HG03354 (cell line): ENCODE results near the gene LATS1.
"Not testable (repeated sequence)": the region's sequence is repeated elsewhere in the genome, so short reads cannot be mapped to it uniquely, and the experiment has no call there.

Experiments used
- ATAC-seq: cut with Tn5 transposase; IDR thresholded peaks from one replicate; pipeline ENCODE4 v1.9.1; 2021; ENCODE audit warnings: mild to moderate bottlenecking; ENCODE audit not compliant: unreplicated experiment, poor library complexity, severe bottlenecking

LATS1 gene

DNA sequence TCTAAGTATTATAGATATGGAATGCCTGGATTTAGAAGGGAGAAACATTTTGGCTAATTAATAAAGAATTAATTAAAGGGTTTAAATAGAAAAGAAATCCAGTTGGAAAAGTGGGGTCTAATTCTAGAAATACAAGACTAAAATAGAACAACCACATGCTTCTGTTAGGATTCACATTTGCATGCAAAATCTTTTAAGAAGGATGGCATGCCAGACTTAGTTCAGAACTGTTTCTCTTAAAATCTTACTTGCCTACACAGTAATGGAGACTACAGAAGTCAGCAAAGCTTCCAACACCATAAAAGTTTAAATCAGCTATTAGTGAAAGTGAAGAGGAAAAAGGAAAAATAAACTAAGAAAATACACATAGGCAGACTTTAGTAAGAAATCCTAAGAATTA, 36.7 kb downstream of the LATS1 start:
- ATAC-seq = no peak

DNA sequence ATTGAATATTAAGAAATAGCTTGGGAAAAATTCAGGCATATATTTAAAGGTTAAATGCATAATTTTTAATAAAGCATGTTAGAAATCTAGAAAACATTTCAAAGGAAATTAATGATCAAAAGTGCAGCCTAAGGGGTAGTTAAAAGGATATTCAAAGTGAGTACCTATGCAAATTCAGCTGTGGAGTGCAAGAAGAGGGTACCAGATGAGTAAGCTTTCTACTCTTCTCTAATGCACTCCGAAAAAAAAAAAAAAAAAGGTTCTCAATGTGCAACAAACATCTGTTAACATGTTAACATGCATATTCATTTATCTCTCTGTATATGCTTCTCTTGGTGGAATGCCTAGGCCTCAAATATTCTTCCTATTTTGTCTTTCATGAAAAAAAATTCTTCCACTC, 37.4 kb downstream of the LATS1 start:
- ATAC-seq = peak; percentile 57

DNA sequence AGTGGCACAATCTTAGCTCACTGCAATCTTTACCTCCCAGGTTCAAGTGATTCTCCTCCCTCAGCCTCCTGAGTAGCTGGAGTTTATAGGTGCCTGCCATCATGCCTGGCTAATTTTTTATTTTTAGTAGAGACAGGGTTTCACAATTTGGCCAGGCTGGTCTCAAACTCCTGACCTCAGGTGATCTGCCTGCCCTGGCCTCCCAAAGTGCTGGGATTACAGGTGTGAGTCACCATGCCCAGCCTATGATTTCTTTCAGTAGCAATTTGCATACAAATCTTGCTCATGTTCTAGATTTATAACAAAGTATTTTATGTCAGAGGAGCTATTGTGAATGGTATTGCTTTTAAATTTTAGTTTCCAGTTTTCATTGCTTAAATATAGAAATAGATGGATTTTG, 45.6 kb downstream of the LATS1 start:
- ATAC-seq = not testable (repeated sequence)

DNA sequence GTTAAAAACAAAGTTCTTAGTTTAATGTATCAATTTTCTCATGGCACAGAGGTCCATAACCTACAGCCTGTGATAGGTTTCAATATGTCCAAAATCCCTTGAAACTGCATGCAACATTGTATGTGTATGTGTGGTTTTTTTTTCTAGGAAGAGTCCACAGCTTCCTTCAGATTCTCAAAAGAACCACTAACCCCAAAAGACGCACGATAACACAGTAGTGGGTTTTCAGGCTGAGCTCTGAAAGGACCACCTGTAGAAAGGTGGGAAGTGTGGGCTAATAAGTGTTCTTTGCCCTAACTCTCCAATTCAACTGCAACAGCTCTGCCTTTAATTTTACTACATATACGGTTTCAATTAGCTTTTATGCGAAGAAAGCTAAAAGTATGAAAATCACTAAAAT, 57.9 kb downstream of the LATS1 start:
- no peak for ATAC-seq

DNA sequence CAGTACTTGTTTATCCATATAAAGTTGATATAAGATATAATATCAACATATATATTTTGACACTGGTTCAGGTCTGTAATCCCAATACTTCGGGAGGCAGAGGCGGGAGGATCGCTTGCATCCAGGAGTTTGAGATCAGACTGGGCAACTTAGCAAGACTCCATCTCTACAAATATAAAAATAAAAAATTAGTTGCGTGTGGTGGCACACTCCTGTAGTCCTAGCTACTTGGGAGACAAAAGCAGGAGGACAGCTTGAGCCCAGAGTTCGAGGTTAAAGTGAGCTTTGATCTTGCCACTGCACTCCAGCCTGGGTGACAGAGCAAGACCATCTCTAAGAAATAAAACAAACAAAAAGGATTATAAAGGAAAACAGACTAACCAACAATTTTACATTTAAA, 60.5 kb downstream of the LATS1 start:
- ATAC-seq = no peak

DNA sequence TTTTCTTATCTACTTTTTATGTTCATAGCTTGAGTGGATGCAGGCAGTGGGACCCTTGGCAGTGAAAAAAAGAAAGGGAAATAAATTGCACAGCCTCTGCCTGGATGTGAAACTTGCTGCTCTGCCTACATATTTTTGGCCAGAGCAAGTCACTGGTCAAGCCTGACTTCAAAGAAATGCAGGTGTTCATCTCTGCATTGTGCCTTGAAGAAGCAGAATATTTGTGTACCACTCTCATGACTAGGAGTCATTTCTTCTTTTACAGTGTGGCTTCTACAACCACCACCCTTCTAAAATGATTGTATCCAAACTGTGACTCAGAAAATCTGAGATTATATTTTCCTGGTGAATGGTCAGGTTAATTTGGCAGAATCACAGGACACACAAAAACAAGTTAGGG, 66.8 kb downstream of the LATS1 start:
- ATAC-seq = no peak

DNA sequence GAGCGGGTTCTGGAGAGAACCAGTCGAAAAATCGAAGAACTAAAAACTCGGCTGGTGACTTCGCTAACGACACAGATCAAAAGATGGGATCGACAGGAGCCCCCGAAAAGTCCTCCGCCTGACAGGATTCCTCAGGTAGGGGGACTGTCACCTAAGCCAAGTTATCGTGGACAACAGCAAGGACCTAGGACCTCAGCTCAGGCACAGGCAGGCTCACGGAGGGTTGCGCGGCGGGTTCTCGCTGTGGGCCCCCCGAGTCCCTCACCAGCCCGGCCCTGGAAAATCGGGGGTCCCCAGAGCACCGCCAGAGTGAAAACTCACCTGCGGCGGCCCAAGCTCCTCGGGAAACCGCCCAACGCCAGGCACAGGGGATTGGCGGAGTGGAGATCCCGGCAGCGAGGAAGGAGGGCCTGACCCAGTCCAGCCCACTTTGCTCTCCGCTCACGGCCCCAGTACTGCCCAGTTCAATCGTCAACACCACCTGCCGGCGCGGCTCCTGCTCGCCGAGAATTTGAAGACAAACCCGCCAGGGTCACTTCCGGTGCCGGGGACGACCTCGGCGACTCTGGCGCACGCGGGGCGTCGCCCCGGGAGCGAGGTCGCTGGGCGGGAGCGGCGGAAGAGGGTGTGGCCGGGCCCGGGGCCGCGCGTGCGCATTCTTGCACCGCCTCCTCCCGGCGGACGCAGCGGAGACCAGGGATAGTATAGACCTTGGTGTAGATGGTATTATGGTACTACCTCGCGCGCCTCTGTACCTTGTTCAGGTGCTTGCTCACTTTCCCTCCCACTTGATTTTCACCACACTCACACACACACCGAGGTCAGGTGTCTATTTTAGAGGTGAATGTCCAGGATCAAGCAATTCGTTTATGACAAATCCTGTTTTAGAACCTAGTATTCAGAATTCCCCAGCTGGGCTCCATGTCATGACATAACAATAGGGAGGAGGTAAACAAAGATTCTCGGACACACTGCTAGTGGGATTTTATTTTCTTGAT, 69.5 kb downstream of the LATS1 start, which contains the start of gene KATNA1:
Gene KATNA1 (minus strand): TSS at position 567 of the 998 bp plus-strand sequence. CDS start 10,167 bp downstream, outside the sequence.
- peak; percentile 90 for ATAC-seq

DNA sequence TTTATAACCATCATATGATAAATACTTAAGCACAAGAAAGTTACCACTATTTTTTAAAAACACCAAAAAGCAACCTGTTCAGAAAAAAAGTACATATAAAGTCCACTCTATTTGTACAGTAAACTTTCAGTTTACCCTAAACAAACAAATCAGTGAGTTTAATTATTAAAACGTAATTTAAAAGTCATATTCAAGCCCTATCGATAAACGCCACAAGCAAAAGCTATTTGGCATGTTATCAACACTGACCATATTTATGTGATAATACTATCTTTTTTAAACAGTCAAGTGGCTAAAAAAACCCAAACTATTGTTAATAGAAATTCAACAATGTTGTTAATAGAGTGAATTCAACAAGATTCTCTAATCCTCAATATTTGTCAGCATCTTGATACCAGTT, 71.3 kb downstream of the LATS1 start:
- ATAC-seq = no peak

DNA sequence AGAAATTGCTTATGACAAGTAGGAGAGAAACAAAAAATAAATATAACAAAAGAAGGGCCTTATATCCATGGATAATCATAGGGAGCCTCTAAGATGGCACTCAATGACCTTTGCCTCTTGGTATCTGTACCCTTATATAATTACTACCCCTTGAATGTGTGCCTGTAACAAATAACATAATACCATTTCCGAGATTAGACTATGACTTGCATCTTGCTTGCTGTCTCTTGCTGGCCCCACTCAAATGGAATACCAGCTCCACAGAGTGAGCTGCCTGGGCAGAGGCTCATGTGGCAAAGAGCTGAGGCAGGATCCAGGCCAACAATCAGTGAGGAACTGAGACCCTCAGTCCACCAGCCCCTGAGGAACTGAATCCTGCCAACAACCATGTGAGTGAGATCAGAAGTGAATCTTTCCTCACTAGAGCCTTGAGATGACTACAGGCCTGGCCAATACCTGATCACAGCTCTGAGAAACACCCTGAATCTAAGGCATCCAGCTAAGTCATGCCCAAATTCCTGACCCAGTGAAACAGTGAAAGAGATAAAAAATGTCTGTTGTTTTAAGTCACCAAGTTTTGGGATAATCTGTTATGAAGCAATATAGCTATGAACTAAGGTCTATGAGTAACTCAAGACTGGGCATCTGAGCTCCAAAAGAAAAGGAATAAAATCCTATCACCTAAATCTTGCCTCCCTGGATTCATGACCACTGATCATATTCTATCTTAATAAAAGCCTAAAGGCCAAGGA, 74.9 kb downstream of the LATS1 start:
- no peak for ATAC-seq

DNA sequence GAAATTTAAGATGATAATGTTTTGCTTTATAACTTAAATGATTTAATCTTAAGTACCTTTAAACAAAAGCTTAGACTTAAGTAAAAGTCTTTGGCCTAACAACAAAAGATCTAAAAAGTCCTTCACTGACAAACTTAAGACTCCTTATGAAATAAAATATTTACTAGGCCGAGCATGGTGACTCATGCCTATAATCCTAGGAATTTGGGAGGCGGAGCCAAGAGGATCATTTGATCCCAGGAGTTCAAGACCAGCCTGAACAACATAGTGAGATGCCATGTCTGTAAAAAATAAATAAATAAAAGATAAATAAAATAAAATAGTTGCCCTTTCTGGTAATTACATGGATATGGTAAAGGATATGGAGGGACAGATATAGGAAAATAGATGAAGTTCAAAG, 81.8 kb downstream of the LATS1 start:
- ATAC-seq = no peak

DNA sequence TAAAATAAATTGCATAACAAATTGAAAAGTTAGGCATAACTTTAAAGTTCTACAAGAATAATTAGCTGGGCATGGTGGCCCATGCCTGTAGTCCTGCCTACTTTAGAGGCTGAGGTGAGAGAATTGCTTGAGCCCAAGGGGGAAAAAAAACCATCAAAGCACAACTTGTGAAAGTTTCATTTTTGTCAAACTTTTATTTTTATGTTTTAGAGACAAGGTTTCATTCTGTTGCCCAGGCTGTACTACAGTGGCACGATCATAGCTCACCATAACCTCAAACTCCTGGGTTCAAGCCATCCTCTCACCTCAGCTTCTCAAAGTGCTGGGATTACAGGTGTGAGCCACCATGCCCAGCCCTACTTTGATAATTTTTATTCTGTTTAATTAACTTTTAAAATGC, 83.6 kb downstream of the LATS1 start:
- no peak for ATAC-seq

DNA sequence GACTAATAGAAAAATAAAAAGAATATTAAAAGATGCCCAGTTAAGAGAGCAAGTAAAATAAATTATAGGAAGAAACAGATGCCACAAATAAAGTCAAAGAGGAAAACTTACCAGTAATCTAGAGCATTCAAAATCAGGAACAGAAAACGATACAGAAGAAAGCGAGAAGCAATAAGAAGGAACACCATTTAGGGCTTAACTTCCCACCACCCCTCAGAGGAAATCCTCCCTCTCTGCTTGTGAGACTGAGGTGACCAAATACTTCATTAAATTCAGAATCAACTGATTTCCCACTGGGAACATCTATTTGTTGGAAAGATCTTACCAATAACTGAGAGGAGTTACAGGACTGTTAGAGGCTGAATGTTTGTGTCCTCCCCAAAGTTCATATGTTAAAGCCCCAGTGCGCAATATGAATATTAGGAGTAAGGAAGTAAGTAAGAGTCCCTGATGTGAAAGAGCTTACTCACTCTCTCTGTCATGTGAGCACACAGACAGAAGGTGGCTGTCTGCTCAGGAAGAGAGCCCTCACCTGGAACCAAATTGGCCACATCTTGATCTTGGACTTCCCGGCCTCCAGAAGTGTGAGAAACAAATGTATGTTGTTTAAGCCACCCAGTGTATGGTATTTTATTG, 88.9 kb downstream of the LATS1 start:
- peak; percentile 68 for ATAC-seq

DNA sequence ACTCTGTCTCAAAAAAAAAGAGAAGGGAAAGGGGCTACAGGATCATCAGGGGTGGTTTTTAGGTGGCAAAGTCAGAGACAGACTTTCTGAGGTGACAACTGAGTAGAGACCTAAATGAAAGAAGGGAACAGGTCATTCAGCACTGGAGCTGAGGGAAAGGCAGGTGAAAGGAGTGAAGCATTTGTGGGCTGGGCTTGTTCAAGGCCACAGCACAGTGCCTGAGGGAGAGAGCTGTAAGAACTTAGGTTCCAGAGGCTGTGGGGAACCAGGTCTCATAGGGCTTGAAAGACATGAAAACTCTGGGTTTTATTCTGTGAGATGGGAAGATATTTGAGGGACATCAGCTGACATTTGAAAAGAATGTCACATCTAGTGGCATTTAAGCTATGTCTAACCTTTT, 90.2 kb downstream of the LATS1 start:
- no peak for ATAC-seq

DNA sequence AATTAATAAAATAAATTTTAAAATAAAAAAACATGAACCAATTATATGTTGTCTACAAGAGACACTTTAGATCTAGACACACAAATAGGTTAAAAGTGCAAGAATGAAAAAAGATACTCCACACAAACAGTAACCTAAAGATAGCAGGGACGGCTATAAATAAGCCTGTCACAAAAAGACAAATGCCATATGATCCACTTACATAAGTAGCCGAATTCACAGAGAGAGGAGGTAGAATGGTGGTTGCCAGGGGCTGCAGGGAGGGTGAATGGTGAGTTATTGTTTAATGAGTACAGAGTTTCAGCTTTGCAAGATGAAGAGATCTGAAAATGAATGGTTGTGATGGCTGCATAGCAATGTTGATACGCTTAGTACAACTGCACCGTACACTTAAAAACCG, 102.1 kb downstream of the LATS1 start:
- no peak for ATAC-seq

DNA sequence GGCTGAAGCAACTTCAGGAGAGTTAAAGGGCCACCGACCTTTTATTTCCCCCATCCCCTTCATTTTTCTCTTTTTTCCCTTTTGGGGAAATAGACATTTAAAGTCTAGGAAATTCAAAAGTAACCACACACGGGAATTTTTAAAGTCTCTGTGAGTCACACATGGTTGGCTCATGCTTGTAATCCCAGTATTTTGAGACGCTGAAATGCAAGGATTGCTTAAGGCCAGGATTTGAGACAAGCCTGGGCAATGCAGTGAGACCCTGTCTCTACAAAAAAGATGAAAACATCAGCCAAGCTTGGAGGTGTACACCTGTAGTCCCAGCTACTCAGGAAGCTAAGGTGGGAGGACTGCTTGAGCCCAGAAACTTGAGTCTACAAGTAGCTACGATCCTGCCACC, 103.6 kb downstream of the LATS1 start:
- no peak for ATAC-seq

DNA sequence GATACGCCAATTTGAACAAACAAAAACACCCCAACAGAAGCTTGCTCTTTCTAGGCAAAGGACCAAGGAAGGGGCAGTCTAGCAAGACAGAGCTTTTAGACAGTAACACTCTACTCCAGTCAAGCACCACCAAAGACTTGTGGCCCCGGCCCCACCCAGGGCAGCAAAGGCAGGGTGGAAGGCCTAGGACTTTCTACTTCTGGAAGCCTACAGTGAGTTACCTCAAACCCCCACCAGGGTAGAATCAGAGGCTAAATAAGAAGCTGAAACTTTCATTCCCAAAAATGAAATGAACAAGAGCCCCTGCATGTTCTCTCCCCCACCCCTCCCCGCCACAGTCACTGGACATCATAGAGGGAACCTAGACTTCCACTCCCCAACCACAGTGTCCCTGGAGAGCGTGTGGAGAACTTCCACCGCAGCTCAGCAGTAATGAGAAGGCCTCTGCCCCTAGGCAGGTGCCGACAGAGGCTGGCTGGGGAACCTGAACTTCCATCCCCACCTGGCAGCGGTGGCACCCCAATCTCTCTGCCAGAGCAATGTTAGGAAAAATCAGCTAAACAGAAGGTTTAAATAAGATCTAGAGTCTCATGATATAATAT, 109.4 kb downstream of the LATS1 start:
- peak; percentile 75 for ATAC-seq
